Hepatocyte (in vitro differentiated cells): Measurements from ENCODE around the gene MCRIP2.

ENCODE experiments used
- EZH2 ChIP-seq: fragments of 200-600 bp; sonication (generic); IDR thresholded peaks from 2 replicates; pipeline ENCODE4 v1.6.1; 2016; ENCODE audit warnings: antibody characterized with exemption, mild to moderate bottlenecking, borderline replicate concordance
- EZH2phosphoT487 ChIP-seq: fragments of 200-600 bp; sonication (generic); IDR thresholded peaks from one replicate; pipeline ENCODE4 v1.6.1; 2018; ENCODE audit warnings: antibody characterized with exemption, mild to moderate bottlenecking, low read depth, moderate library complexity; ENCODE audit not compliant: unreplicated experiment, severe bottlenecking
- TF ChIP-seq, protein P1 (sequence below): fragments of 200-600 bp; sonication (generic); IDR thresholded peaks from 2 replicates; pipeline ENCODE4 v1.5.1; 2016; ENCODE audit warnings: antibody characterized with exemption, mild to moderate bottlenecking; ENCODE audit not compliant: poor library complexity

DNA sequence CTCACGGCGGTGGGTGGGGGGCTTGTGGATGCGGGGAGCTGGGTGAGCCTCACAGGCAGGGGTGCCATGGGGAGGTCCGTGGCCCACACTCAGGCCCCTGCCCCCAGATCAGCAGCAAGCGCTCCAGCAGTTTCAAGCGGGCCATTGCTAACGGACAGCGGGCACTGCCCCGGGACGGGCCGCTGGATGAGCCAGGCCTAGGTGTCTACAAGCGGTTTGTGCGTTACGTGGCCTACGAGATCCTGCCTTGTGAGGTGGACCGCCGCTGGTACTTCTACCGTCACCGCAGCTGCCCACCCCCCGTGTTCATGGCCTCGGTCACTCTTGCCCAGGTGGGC is 34.9 kb downstream of the MCRIP2 start:
- TF ChIP-seq, protein P1, sequence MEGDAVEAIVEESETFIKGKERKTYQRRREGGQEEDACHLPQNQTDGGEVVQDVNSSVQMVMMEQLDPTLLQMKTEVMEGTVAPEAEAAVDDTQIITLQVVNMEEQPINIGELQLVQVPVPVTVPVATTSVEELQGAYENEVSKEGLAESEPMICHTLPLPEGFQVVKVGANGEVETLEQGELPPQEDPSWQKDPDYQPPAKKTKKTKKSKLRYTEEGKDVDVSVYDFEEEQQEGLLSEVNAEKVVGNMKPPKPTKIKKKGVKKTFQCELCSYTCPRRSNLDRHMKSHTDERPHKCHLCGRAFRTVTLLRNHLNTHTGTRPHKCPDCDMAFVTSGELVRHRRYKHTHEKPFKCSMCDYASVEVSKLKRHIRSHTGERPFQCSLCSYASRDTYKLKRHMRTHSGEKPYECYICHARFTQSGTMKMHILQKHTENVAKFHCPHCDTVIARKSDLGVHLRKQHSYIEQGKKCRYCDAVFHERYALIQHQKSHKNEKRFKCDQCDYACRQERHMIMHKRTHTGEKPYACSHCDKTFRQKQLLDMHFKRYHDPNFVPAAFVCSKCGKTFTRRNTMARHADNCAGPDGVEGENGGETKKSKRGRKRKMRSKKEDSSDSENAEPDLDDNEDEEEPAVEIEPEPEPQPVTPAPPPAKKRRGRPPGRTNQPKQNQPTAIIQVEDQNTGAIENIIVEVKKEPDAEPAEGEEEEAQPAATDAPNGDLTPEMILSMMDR: no peak
- TF ChIP-seq EZH2 (no peak), EZH2phosphoT487 (no peak)
